Heart left ventricle (tissue), 16 donors: ENCODE data around the gene CMIP. TPM values are rescaled to one million over a fixed set of nuclear protein-coding genes. Genes with fewer than 3 reads are reported as not detected.

Experiments
- ATAC-seq, 4 donors: fragments of 200-7000 bp; cut with Tn5 transposase; one replicate each; pipeline ENCODE4 v1.9.1; 2020 to 2022; ENCODE audit warnings: moderate library complexity in 4 of 4, mild to moderate bottlenecking in 3 of 4, moderate number of reproducible peaks in 1 of 4
- DNase-seq, 5 donors: peaks; one replicate each; pipeline ENCODE4 v3.0.0-alpha.2; 2020
- H3K27ac ChIP-seq, 12 donors: fragments of 200-600 bp; sonication (generic) in 4 of 12; one replicate each; pipeline versions ENCODE4 v1.5.0 to v1.8.0; 2016 to 2022; ENCODE audit warnings: mild to moderate bottlenecking in 2 of 12
- H3K27me3 ChIP-seq, 9 donors: fragments of 200-600 bp; sonication (generic) in 2 of 9; one replicate each; pipeline versions ENCODE4 v1.5.1 to v1.8.0; 2016 to 2022; ENCODE audit warnings: mild to moderate bottlenecking in 3 of 9
- H3K36me3 ChIP-seq, 9 donors: fragments of 200-600 bp; sonication (generic) in 2 of 9; one replicate each; pipeline versions ENCODE4 v1.5.0 to v1.8.0; 2018 to 2022; ENCODE audit warnings: mild to moderate bottlenecking in 2 of 9
- H3K4me1 ChIP-seq, 12 donors: fragments of 200-600 bp; sonication (generic) in 4 of 12; one replicate each; pipeline versions ENCODE4 v1.5.0 to v1.8.0; 2016 to 2022; ENCODE audit warnings: mild to moderate bottlenecking in 3 of 12
- H3K4me3 ChIP-seq, 12 donors: fragments of 200-600 bp; sonication (generic) in 4 of 12; one replicate each; pipeline versions ENCODE4 v1.5.0 to v1.8.0; 2017 to 2022; ENCODE audit warnings: mild to moderate bottlenecking in 9 of 12, moderate library complexity in 4 of 12
- H3K9me3 ChIP-seq, 12 donors: fragments of 200-600 bp; sonication (generic) in 4 of 12; one replicate each; pipeline versions ENCODE4 v1.5.0 to v1.8.0; 2016 to 2022; ENCODE audit warnings: mild to moderate bottlenecking in 1 of 12
- CTCF ChIP-seq, 12 donors: fragments of 200-600 bp; sonication (generic) in 4 of 12; IDR thresholded peaks; one replicate each; pipeline versions ENCODE4 v1.5.0 to v1.8.0; 2018 to 2022; ENCODE audit warnings: antibody characterized with exemption in 12 of 12, mild to moderate bottlenecking in 5 of 12
- POLR2A ChIP-seq, 2 donors: fragments of 450-650 bp; IDR thresholded peaks; one replicate each; pipeline ENCODE4 v1.6.1; 2017; ENCODE audit warnings: antibody characterized with exemption in 2 of 2, mild to moderate bottlenecking in 2 of 2, moderate library complexity in 2 of 2
- WGBS, 4 donors: extraction: QIAGEN DNeasy Blood & Tissue Kit in 2 of 4; methylation state at CpG; one replicate each; pipeline versions ENCODE4 v1.1.5 to v1.1.7; 2013 to 2018; 5-methylcytosine and 5-hydroxymethylcytosine counted together
- intact Hi-C, 10 donors: fragments of 100-400 bp; cut with DNase I; formaldehyde crosslinking; loops; one replicate each; pipeline versions ENCODE4 v1.11.1 to v1.14.2; 2022
- polyA plus RNA-seq, 2 donors: library from polyadenylated mRNA; stranded (reverse); fragments of 200-250 nt; gene quantifications; one replicate each; pipeline ENCODE4 v1.2.3, GENCODE V29; 2013
- total RNA-seq, 9 donors: library from RNA; depleted of rRNA in 2 of 9; stranded (reverse); fragments of >200 nt in 2 of 9; fragmentation: NEBNext Ultra II Directional in 3 of 9; extraction: Animal tissue kit (Norgen Biotek cat#: 25700) in 3 of 9; gene quantifications; one replicate each; pipeline versions ENCODE4 v1.1.0 to v1.2.4, GENCODE V29; 2016 to 2023
- donor health status: ischemic (EF 13 %, LVEDD 7.1; RV severe dilation, severe dysfunction).
- donor health status: healthy with polysubstance abuse.
- donor health status: DM: no; HTN: yes; CAD: no.
- donor health status: DM: no; HTN: no; CAD: no.
- donor health status: ischemic (EF 25% LVEDD 6.9; RV normal size, moderate dysfunction).
- donor health status: ischemic (EF 25% LVEDD 5.7; RV mildly dilated, moderate dysfunction).
- donor health status: healthy.
- donor health status: DM: yes; HTN: yes; CAD: no.
- donor health status: ischemic (EF 35%, LVEDD 5.7; RV mildly dilated, moderate dysfunction).
- donor health status: nonischemic (EF 11% LVEDD 7.7; RV severe dilation, severe dysfunction).
- donor health status: DM: yes; HTN: yes; CAD: no.
- donor health status: PGD.
- donor health status: ischemic (EF 29% LVEDD 5.4; RV normal size, mild dysfunction).
- donor health status: nonischemic (EF 23%, LVEDD 6.1; RV moderate dilation, normal function).

CMIP gene
- total and polyA plus RNA-seq, 11 donors = 4.1 to 48.8 (median 10.6) TPM

GRCh38 chr16:81448154-81449131, 3.8 kb downstream of the CMIP start:
- Histone ChIP-seq H3K4me3 (peak overlapping the region in 4 of 12 donors; percentile 72 to 83 (median 80)), H3K36me3 (no peaks in the 10 kb centered on the region), H3K4me1 (peaks cover 0 to 69% (median 36%) of the 10 kb centered on the region in 12 donors), H3K27ac (peak overlapping the region in 3 of 12 donors; percentile 82 to 96 (median 85)), H3K27me3 (no peaks in the 10 kb centered on the region), H3K9me3 (no peaks in the 10 kb centered on the region)
- DNase-seq (no peak), ATAC-seq (no peak)
- 75 to 86% (median 78%) methylated on average over 18 to 19 of the region's 19 CpGs for WGBS, 4 donors
- intact Hi-C loops = loop anchor here in 4 of 10 donors (5.0 to 10.0 kb wide), 5 partner anchors 34 to 176 kb away; no protein-coding TSS in a partner anchor
- no peak for TF ChIP-seq CTCF (IDR thresholded peaks at IDR 0.05)
- no peak for TF ChIP-seq POLR2A (IDR thresholded peaks at IDR 0.05)

GRCh38 chr16:81449241-81449640, 4.6 kb downstream of the CMIP start:
- Histone ChIP-seq H3K4me3 (no peak overlapping the region), H3K36me3 (no peaks in the 10 kb centered on the region), H3K27me3 (no peaks in the 10 kb centered on the region), H3K27ac (no peak overlapping the region), H3K9me3 (no peaks in the 10 kb centered on the region), H3K4me1 (peaks cover 0 to 69% (median 40%) of the 10 kb centered on the region in 12 donors)
- intact Hi-C loops = loop anchor here in 4 of 10 donors (5.0 to 10.0 kb wide), 5 partner anchors 33 to 176 kb away; no protein-coding TSS in a partner anchor
- TF ChIP-seq POLR2A (IDR thresholded peaks at IDR 0.05) = no peak
- TF ChIP-seq CTCF (IDR thresholded peaks at IDR 0.05) = no peak
- DNase-seq = no peak
- ATAC-seq = no peak
- 88 to 98% (median 94%) methylated on average over 2 of the region's 2 CpGs for WGBS, 4 donors

GRCh38 chr16:81449899-81450608, 5.4 kb downstream of the CMIP start:
- Histone ChIP-seq H3K4me3 (no peak overlapping the region), H3K36me3 (no peaks in the 10 kb centered on the region), H3K27me3 (no peaks in the 10 kb centered on the region), H3K27ac (no peak overlapping the region), H3K9me3 (no peaks in the 10 kb centered on the region), H3K4me1 (peaks cover 0 to 73% (median 40%) of the 10 kb centered on the region in 12 donors)
- WGBS, 4 donors = 87 to 98% (median 95%) methylated on average over 7 of the region's 7 CpGs
- no peak for DNase-seq
- no peak for ATAC-seq
- intact Hi-C loops = loop anchor here in 5 of 10 donors (5.0 to 10.0 kb wide), 5 partner anchors 32 to 175 kb away; no protein-coding TSS in a partner anchor
- no peak for TF ChIP-seq CTCF (IDR thresholded peaks at IDR 0.05)
